ENCODE results near the gene FYTTD1.

GRCh38 chr3:197736491-197737318 is 13.0 kb upstream of the FYTTD1 start, which contains the start of gene RUBCN:
- TF ChIP-seq CTCF (IDR thresholded peaks at IDR 0.05) = no peak
- TF ChIP-seq ZFX (IDR thresholded peaks at IDR 0.05; ENCODE audit: borderline replicate concordance) = no peak
